Measurements from ENCODE around the gene SIK3.
"Not testable (repeated sequence)": the region's sequence is repeated elsewhere in the genome, so short reads cannot be mapped to it uniquely, and the experiment has no call there.

- TF ChIP-seq CTCF (IDR thresholded peaks at IDR 0.05; ENCODE audit: low read depth, low read length); MAX (IDR thresholded peaks at IDR 0.05; ENCODE audit: low read depth, low read length); POLR2A (IDR thresholded peaks at IDR 0.05; ENCODE audit: extremely low read depth, insufficient read length): not testable (repeated sequence)
Observed at GRCh38 chr11:117137223-117138086, 39.2 kb upstream of the SIK3 start.
